Stimulated activated CD8-positive, alpha-beta memory T cell treated with anti-CD3 and anti-CD28 coated beads, Interleukin-7, amount 100 ng/mL, for 1 hour (primary cell): ENCODE results near the gene PAPPA.

Experiments used
- DNase-seq, 2 donors: peaks; one replicate each; pipeline ENCODE4 v3.0.0-alpha.2; 2020; ENCODE audit warnings: low read depth in 2 of 2

Gene PAPPA

DNA sequence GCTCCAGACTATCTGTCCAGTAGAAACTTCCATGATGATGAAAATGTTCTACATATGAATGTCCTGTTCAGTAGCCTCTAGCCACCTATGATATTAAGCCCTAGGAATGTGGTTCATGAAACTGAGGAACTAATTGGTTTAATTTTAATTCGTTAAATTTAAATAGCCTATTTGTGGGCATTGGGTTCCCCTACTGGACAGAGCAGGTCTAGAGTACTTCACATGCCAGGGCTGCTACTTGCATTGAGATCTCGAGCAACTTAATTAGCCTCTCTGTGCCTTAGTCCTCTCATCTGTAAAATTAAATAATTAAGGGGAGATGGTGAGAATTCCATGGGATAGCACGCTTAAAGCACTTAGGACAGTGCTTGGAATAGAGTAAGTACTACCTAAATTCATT lies 160.0 kb downstream of the PAPPA start:
- DNase-seq: no peak

DNA sequence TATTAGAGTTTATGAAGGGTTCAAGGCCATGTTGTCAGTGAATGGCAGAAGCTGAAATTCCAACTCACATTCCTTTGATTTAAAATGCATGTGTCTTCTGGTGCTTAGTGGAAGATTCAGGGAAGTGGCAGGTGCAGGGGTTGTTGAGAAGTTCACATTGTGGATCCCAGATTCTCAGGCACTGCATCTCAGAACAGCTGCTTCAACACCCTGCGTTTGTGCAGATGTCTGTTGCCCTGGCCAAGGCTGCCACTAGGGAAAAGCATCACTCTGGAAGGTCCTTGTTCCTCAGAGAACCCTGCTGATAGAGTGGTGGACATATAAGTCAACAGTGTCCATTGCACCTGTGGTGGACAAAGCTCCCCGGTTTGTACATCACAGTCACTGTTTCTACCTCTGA lies 162.7 kb downstream of the PAPPA start:
- DNase-seq: no peak

DNA sequence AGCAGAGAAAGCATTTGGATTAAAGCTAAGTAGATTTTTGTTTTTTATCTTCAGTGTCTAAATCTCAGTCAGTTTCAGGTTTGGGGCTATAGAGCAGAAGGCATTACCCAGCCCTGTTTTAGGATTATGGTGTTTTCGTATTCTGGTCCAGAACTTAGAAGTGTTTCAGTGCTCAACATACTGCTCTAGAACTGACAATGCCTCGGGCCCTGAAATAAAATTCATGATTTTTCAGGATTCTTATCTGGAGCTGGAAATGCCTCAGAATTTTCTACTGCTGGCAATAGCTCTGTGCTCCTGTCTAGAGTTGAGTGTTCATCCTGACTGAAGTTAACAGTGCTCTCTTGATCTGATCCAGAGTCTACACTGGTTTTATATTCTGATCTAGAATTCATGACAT lies 163.9 kb downstream of the PAPPA start:
- no peak for DNase-seq

DNA sequence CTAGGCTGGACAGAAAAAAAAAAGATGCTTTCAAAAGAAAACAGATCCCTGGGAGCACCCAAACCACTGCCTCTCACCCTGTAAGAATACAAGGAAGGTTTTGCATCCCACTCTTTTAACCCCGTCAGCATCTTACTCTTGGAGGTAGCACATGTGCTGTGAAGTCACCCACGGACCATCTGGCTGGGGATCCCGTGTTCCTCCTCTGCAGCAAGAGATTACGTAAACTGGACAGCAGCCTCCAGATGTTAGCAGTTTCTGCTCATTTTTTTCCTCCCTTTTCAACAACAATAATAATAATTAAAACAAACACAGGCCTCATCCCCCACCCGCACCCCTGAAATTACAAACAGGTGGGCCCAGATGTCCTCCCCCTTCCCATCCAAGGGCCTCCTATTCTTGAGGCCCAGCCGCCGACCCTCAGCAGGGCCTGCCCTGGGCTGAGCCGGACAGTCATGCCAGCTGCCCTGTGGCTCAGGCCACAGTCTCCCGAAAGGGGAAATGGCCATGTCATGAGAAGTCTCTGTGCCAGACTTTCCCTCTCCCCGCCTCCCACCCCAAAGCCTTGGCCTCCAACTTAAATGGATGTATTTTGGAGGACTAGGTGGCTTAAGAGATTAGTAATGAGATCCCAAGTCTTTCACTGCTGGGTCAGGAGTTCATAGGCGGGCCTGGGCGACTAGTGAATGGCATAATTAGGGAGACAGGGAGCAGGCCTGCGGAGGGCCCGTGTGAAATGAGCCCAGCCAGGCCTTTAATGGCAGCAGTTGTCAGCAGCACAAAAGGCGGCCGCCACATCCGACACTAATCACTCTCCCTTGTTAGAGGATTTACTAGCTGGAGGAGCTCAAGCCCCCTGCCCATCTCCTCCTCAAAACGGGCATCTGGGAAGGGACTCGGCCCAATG lies 165.1 kb downstream of the PAPPA start:
- DNase-seq: no peak

DNA sequence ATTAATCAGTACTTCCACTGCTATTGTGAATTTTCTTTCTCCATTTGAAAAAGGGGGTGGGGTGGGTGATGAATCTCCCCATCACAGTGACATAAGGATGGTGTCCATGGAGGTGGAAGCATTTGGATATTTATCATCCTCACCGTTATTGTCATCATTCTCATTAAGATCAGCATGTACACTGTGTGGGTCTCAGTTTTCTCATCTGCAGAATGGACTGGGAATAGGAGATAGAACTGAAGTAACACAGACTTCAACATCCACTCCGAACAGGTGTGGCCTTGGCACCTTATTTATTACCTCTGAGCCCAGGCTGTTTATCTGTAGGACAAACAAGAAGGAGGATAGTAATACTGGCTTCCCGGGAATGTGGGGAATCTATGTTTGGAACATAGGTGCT lies 165.9 kb downstream of the PAPPA start:
- DNase-seq: no peak

DNA sequence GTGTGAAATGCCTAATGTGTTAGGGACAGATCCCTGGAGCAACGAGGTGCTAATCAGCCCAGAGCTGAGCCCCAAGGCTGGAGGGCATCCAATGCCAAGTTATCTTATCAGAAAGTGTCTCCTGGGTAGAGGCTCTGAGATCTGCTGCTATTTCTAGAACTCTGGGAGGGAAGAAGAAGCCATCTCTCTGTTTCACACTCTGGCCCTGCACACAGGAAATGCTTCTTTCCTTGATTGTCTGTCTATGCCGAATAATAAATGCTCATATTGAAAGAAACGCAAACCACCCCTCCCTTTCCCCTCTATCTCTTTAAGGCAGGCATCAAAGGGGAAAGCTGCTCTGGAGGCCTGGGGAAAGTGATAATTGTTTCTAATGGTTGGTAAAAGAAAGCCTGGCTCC lies 166.7 kb downstream of the PAPPA start:
- no peak for DNase-seq

DNA sequence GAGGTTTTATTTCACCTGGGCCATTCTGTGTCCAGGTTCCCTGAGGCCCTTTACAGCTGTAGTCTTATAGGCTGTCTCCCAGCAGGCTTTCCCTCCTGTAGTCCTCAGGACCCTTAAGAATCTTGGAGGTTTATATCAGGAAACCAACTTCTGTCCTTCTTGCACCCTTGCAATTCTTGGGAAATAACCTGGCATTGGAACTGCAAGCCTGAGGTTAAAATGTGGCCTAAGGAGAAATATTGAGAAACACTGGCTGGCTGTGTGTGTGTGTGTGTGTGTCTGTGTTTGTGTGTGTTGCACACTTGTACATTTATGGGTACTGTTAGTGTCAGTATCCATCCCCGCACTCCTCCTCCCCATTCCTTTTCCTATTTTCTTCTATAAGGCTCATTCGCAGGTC lies 168.9 kb downstream of the PAPPA start:
- no peak for DNase-seq

DNA sequence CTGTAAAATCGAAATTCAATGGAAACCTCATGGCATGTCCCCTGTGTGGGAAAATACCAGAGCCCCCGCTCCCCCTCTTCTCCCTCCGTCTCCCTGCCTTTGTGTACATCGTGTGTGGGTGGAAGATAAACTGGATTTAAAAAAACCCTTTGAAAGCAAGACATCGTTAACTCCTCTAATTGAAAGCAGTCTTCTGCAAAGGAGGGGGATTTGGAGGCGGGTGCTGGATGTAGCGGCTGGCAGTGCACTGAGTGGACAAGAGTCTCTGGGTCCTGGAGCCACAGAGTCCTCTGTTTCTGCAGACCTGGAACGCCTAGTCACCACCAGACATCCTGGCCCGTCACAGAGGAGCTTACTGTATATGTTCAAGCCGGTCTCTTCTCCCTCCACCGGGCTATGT lies 169.4 kb downstream of the PAPPA start:
- no peak for DNase-seq

DNA sequence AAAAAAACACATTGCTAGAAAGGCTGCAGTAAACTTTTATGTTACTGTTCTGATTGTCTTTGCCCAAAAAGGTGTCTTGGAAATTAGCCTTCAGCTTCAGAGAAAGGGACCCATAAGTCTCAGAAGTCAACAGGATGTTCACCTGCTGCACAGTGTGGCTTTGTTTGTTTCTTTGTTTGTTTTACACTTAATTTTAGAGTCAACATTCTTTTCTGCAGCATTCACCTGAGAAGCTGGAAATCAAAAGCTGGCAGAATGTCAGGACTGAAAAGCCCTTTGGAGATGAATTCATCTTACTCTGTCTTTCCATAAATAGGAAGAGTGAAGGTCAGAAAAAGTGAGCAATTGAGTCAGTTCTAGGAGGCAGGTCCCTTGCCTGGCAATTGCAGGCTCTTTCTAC lies 170.0 kb downstream of the PAPPA start:
- no peak for DNase-seq

DNA sequence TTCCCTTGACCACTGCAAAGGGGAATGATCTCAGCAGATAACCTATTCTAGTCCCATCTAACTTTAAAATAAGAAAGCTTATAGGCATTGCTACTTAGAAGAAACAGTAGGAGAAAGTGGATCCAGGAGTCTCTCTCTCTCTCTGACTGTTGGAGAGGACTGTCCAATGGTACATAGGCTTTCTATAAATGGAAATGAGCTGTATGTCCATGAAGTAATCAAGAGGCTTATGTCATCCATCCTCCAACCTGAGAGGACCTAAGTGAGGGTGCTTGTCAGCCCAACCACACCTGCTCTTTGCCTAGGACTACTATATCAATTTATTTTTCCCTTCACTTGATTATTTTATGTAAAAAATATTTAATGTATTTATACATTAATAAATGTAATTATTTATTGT lies 172.3 kb downstream of the PAPPA start:
- DNase-seq: no peak

DNA sequence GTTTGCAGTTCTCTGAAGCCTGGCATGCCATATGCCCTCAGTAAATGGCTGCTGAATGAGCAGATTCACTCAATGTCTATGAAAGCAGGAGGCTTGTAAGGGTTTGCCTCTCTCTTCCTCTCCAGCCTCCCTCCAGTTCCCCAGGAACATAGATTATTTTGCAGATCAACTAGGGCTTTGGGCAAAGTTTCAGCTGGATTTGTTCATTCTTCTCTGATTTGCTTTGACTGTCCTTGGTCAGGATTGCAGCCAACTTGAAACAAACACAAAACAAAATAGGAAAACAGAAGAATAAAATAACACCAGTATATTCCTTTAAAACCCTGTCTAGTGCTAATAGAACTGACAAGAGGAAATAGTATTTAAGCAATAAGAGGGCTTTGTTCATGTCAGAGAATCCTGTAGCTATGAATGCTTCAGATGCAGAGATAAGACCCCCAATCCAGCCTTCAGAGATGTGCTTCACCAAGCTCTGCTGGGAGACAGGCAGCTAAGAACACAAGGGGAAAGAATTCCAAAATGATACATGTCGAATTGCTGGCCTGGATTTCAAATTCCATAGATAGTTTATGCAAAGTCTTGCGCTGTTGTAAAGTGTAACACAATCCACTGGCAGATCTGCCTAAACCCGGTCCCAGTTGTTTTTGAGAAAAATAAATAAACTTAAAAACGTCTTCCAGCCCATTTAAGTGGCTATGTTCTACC lies 174.3 kb downstream of the PAPPA start:
- no peak for DNase-seq

DNA sequence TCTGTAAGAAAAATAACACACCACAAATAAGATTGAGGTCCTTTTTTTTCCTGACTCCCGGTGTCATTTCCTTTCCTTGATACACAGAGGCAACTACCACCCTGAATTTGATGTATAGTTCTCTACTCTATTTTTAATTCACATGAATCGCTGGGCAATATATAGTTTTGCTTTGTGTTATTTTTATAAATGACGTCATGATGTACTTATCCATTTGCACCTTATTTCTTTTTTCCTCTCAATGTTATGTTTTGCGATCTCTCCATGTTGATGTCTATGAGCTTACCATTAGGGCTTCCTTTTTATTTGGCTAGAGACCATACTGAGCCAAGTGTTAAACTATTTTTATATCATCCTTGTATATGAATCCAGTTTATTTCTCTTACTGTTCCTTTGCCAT lies 175.9 kb downstream of the PAPPA start:
- DNase-seq: no peak

DNA sequence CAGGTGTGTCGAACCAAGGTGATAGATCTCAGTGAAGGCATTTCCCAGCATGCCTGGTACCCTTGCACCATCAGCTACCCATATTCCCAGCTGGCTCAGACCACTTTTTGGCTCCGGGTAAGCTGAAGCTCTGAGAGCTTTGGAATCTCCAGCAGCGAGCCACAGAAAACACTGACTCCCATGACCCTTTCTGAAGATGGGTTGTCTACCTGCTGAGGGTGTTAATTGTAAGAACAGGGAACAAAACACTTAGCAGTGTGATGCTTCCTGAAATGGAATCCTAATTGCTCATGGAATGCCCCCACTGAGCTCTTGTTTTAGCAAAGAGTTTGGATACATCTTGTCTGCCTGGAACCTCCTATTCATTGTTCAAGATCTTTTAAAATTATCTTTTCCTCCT lies 177.7 kb downstream of the PAPPA start:
- no peak for DNase-seq

DNA sequence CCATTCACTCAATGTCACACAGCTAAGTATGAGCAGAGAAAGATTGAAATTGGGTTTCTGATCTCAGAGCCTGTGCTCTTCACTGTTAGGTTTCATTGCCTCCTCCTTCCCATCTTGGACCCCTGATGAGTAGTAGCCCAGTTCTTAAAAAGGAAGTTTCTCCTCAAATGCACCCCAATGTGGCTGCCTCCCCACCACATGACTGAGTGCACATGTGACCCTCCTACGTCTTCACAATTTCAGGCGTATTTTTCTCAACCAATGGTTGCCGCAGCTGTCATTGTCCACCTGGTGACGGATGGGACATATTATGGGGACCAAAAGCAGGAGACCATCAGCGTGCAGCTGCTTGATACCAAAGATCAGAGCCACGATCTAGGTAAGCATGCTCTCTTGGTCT lies 178.5 kb downstream of the PAPPA start:
- DNase-seq: no peak

DNA sequence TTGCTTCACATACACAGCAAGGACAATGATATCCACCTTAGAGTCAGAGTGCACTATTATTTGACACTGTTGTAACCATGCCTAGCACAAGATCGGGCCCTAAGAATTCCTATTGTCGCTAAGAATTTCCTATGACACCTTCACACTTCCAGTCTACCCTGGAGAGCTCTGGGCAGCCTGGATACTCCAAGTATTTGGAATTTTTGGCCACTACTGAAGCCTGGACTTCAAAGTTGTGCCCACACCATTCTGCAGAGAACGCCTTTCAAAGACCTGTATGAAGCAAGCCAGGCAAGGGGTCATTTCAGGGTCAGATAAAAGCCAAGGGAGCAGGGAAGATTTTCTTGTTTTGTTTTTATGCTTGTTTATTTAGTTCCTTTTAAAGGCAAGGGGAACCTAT lies 179.7 kb downstream of the PAPPA start:
- no peak for DNase-seq

DNA sequence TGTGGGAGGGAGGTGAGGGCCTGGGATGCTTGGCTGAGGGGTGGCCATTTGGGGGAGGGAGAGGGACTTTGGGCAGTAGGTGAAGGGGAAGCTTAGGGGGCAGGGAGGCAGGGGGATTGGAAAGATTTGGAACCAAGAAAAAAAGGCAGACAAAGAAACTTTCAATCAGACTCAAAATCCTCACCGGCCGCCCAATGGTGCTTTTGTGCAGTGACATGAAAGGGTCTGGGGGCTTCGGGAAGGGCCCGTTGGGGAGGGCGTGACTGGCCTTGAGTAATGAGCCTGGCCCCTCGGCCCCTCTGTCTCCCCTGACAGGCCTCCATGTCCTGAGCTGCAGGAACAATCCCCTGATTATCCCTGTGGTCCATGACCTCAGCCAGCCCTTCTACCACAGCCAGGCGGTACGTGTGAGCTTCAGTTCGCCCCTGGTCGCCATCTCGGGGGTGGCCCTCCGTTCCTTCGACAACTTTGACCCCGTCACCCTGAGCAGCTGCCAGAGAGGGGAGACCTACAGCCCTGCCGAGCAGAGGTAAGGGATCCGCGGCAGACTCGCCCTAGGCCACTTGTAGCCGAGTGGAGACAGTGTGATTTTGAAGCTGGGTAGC lies 181.1 kb downstream of the PAPPA start:
- no peak for DNase-seq

DNA sequence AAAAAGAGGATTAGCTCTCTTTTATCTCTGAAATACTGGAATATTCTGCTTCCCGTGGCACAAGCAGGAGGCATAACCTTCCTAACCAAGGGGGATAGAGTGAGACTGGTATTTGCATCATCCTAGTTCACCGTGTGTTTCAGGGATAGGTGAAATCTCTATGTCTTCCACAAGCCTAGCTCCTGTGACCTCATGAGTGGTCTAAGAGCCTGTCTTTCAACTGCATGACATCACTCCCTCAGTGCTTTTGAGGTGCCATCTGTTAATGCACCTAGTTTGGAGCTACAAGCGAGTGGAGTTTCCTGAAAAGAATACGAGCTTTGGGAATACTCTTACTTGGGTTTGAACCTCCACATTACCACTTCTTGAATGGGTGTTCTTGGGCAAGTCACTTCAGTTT lies 181.8 kb downstream of the PAPPA start:
- DNase-seq: no peak

DNA sequence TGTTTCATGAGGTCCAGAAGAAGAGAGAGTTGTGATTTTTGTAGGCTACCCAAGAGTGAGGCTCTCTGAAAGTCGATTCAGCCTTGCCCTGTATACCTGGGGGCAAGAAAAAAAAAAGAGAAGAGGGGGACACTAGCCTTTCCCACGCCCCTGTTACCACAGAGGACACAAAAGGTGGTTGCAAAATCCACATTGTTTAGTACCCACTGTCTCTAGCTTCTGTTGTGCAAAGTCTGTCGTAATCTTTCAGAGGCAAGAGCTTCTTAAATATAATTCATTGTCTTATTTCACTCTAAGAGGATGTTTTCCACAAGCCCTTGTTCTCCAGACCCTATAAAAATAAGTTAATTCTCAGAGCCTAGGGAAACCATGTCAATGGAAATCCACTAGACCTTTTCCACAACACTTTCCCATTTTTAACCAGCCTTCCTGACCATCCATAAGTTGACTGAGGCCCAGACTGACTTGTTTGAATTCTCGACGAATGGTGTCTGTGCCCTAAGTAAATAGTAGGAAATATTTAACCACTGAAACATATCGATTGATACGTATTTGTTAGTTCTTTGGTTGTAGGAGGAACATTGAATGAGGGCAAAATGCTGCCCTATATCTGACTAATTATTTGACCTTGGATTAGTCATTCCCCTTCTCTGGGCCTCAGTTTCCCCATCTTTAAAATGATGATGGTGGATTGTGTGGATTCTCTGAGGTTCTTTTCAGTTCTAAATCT lies 182.7 kb downstream of the PAPPA start:
- no peak for DNase-seq

DNA sequence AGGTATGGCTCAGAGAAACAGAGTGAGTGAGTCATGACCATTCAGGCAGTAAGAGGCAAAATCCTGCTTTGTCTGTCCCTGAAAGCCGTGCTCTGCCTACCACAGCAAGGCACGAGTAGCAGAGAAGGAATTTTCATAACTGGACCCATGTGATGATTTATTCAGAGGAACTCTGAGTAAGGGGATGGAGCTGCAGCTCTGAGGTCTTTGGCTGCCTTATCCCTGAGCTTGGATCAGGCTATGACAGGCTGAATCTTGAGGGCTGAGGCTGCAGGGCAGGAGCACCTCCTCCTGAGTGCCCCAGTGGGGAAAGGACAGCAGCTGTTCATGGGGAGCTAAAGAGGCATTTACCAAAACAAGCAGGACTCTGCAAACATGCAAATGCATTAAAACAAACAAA lies 183.4 kb downstream of the PAPPA start:
- no peak for DNase-seq

DNA sequence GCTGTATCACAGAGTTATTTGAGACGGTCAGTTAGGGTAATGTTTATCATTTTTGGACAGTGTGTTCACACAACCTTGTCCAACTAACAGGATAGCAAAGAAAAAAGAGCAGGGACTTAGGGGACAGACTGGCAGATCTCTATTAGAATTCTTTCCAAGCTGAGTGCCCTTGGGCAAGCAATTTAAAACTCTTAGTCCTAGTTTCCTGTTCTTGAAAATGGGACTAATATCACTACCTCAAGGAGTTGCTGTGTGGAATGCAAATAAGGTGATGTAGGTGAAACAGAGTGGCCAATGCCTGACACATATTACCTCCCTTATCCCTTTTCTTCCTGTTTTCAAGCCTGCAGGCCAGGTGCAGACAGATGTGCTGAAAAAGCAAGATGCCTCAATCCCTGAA lies 186.7 kb downstream of the PAPPA start:
- DNase-seq: no peak

DNA sequence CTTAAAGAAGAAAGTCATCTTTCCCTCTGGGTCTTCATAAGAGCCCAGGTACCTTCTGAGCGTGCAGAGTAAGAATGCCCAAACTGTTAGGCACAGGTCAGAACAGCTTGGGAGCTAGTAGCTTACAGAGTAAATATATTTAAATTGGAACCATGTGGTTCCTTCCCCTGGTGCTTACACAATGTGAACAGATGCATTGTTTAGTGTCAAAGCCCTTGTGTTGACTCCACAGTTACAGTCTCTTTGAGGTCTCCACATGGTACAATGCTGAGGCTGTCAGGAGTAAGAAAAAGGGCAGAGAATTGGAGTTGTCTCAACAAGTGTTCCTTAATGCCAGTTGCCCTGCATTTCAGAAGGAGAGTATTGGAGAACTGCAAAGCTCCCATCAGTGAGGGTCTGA lies 188.5 kb downstream of the PAPPA start:
- DNase-seq: no peak

DNA sequence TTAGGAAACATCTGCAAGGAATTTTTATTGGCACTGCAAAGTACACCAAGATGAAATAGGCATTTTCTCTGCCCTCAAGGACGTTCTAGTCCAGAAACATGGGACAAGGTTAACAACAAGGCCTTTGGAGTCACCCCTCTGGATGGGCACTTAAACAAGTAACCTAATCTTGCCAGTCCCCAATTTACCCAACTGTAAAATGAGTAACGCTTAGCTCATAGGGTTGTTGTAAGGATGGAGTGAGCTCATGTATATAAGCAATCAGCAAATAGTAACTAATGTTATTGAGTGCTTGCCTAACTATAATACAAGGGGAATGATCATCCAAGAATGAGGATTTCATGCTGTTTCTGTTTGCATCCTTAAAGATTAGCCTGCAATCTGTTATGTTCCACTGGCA lies 189.3 kb downstream of the PAPPA start:
- DNase-seq: no peak
